ENCODE results near the gene ZXDC.

Gene ZXDC

DNA sequence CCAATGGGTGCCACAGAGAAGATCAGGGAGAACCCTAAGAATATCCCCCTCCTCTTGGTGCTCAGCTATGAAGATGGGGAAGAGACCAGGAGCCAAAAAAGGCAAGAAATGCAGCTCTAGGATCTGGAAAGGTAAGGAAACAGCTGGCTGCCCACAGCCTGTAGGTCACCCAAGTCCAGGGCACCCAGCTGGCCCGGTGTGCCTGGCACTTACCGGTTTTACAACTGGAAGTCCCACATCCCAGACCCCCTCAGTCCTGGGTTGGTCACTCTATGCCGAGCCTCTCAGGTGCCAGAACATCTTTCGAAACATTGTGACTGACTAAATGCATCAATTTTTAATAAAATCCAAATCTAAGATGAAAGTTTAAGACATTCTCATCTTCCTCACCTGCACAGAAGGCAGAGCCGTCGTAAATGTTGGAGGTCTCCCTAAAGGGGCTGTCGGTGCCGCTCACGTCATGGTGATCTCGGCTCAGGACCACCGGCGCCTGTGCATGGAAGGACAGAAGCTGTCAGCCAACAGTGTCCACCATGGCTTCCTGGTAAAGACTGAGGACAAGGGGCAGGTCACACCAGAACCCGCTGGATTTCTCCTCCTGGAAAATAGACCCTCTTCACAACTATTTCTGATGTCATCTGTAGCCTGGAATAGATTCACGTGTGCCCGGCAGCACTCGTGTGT is 13.3 kb upstream of the ZXDC start:
- DNase-seq (ENCODE audit: low spot score), result no peak

DNA sequence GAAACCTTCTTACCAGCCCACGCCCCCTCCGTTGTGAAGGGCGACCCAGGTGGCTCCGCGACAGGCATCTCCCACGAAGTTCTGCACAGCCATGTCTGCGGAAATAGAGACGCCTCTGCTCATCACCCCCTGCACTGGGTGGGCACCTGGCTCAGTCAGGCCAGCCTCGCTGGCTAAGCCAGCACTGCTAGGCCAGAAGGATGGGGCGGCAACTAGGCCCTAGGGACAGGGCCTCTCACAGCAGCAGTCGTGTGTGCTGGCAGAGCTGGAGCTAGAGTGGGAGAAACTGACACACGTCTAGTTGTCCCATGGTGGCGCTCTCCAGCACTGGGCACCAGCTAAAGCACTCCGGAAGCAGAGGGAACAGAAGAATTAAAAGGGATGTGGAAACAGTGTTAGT is 12.5 kb upstream of the ZXDC start:
- no peak for DNase-seq (ENCODE audit: low spot score)

DNA sequence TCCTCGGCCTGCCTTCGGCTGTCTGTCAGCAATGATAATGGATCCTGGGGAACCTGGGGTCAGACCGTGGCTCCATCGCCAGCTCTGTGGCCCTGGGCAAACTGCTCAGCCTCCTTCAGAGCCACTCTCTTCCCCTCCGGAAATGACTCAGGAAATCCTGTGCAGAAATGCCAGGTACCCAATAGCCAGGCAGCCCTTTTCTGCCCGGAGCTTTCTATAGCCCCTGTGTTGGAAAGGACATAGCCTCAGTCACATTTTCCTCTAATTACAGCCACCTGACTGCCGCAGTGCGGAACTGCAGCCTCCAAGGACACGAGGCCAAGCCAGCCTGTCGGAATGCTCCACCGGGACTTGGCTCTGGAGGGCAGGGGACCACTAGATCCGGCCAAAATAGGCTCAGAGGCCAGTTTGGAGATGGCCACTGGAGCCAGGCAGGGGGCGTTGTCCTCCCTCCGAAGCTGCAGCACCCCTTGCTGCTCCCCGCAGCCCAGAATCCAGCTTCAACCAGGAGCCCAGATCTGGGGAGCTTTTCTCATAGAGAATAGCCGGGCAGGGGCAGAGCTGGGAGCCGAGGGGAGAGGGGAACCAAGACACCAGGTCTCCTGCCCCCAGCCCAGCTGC is 11.6 kb upstream of the ZXDC start:
- peak; percentile 26 for DNase-seq (ENCODE audit: low spot score)

DNA sequence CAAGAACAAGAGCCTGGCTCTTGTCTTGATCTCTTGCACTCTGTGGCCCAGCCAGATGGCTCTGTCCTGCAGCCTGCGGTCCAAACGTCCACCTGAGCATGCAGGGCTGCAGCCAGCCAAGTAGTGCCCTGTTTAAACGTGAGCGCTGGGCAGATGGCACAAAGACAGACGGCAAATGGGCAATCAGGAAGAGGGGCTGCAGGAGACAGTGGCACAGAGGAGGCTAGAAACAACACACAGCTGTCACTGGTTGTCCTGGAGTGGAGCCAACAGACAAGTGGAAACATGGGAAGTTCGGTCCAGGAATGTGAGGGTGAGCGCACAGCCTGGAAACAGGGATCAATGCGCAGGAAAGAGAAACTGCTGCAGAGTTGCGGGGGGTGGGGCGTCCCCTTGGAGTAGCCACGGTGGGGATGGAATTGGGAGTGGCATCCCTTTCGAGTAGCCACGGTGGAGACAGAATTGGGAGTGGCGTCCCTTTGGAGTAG is 10.7 kb upstream of the ZXDC start:
- no peak for DNase-seq (ENCODE audit: low spot score)

DNA sequence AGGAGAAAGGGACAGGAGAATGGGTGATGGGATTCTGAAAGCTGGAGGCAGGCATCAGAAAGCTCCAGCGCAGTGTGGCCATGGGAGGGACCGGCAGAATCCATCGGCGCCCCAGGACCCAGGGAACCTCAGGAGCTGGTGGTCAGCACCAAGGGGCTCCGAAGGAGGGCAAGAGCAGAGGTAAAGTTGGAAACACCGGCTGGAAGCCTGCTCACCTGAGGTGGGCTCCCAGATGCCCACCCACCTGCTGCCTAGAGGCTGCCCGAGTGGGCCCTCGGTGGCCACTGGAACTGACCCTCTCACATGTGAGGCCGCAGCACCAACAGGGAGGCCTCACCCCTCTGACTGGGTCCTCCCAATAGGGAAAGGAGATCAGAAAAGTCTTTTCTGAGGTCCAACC is 10.3 kb upstream of the ZXDC start:
- DNase-seq (ENCODE audit: low spot score), result no peak

DNA sequence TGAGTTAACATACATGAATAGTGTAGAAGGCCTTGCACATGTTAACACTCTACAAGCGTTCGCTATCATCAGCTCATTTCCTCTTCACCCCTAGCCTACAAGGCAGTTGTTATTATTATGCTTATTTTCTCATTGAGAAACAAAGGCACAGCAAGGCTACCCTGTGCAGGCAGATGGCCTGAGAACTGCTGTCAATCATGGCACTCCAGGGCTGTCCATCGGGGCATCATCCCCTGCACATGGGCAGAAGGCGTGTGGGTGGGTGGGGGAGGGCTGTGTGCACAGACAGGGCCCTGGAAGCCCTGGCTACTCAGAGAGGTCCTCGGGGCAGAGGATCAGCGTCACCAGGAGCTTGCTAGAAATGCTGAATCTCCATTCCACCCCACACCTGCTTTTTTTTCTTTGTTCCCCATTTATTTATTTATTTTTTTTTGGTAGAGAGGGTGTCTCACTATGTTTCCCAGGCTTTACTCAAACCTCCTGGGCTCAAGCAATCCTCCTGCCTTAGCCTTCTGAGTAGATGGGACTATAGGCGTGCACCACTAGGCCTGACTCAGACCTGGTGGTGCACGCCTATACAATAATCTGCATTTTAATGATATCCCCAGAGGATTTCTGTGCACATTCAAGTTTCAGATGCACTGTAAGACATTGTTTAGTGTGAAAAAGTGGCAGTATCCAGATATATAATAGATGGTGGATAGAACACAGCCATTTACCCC is 9.6 kb upstream of the ZXDC start:
- no peak for DNase-seq (ENCODE audit: low spot score)

DNA sequence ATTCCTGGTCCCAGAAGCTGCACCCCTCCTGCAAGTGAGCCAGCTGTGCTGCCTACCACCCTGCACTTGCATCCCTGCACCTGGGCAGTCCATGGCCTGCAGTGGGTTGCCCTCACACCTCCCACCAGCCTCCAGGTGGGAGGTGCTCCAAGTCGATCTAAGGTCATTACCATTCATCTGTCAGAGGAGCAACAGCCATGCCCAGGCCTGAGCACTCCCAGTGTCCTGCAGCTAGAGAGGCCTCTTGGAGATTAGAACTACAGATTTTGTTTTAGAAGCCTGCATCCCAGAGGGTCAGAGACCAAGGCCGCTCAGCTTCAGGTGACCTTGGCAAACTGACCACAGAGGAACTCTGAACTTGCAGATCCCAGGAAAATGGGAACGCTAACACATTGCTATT is 9.0 kb upstream of the ZXDC start:
- no peak for DNase-seq (ENCODE audit: low spot score)

DNA sequence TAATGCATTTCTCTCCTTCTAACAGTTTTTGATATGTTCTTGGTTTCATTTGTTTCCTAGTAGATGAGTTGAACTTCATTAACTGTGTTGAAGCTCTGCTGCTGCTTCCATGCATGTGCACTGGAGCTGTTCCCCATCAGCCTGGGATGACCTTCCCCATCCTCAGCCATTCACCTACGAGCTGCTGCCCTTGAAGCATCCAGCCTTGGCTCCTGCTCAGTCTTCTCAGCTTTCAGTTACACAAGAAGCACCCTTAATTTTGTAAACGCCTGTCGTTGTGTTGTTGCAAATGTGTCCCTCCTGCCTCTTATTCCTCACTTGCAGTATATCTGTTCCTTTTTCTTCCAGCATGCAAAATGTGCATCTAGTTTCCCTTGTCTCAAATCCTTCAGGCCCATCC is 8.5 kb upstream of the ZXDC start:
- no peak for DNase-seq (ENCODE audit: low spot score)

DNA sequence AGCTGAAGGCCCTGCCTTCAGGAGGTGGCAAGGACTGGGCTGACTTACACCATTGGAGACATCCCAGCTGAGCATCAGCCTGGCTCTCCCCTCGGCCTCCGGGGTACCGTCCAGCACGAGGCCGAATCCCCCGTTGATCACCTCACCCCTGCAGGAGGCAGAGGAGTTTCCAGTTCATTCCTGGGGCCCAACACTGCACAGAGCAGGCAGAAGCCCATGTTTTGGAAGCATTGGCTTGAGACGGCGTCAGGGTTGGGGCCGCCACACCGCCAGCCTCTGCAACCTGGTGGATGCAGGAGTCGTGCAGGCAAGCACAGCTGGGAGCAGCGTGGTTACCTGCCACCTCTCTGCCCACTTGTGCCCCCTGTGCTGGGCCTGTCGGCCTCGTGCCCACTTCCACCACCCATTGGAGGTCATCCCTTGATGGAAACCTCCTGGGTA is 7.7 kb upstream of the ZXDC start:
- no peak for DNase-seq (ENCODE audit: low spot score)

DNA sequence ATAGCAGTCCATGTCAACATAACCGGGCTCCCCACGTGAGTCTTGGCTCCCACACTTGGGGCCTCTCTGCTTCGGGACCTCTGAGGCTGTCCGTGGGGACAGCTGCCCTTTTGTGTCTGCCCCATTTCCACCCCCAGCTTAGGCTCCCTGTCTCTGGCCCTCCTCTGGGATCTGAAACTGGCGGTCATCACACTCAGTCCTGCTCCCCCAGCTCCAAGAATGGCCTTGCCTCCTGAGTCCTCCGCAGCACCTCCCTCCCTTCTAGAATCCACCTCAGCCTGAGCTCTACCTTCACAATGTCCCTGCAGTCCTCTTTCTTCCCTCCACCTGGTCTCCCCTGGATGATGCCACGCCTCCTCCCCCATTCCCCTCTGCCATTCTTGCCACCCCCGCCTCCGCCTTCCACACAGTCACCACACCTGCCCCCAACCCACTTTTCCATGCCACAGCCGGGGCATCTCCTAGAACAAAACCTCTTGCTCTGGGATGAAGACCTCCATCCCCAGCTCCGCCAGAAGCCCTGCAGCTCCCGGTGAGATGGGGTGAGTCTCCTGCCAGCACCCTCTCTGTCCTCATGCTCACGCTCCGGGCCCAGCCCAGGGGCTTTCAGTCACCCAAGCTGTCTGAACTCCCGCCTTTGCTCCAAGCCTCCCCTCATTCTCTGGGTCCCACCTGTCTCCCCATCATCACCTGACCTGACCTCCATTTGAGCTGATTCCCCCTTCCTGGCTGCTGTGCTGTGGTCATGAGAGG is 7.0 kb upstream of the ZXDC start:
- no peak for DNase-seq (ENCODE audit: low spot score)

DNA sequence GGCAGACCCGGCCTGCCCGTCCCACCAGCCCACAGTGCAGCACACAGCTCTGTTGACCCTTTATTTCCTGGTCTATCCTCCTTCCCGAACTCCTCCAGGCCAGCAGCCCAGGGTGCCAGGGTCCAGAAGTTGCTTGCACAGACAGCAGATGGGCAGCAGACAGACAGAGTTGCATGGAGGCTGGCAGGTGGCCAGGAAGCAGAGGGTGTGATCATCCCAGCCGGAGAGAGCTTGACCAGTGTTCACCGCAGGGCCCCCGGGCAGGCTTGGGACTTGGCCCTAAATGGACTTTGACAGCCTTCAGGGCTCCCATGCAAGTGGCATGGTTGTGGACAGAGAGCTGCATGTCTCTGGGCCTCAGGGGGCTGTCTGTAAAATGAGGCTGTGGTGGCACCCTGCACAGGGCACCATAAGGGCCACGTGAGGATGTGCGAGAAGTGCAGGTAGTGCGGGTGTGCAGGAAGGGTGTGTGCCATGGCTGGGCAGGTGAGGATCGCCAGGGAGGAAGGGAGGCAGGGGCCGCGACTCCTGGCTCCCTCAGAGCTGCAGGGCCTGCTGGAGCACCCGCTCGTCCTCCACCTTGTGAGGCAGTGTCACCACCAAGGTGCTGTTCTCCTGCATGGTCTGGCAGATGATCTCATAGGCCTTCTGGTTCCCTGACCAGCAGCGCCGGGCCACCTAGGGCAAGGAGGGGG is 6.3 kb upstream of the ZXDC start:
- DNase-seq (ENCODE audit: low spot score), result peak; percentile 40

DNA sequence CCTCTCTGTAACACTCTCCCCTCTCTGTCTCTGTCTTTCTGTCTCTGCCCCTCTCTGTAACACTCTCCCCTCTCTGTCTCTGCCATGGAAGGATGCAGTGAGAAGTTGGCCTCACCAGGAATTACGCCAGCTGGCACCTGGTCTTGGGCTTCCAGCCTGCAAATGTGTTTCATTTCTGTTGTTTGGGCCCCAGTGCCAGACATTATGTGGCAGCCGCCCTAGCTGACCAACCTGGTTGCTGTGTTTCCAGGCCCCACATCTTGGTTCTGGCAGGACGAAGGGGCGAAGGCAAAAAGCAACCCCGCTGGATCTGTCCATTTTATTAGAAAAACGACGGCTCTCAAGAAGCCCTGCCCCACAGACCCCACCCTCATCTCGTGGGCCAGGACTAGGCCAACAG is 5.2 kb upstream of the ZXDC start:
- DNase-seq (ENCODE audit: low spot score), result no peak

DNA sequence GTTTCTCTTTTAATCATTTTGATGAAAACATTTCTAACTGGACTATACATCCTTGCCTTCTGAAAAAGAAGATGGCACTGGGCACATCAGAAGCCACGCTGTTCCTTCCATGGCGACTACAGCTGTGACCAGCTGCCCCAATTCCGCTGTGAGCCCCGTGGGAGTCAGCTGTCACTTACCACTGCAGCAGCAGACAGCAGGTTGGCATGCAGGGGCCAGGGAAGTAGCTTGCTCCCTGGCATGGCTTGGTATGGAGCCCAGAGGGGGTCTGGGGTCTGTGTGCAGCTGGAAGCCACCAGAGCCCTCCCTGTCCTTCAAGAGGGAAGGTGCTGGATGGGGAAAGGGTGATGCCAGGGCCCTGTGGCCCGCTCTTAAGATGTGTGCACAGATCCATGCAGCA is 4.5 kb upstream of the ZXDC start:
- DNase-seq (ENCODE audit: low spot score), result no peak

DNA sequence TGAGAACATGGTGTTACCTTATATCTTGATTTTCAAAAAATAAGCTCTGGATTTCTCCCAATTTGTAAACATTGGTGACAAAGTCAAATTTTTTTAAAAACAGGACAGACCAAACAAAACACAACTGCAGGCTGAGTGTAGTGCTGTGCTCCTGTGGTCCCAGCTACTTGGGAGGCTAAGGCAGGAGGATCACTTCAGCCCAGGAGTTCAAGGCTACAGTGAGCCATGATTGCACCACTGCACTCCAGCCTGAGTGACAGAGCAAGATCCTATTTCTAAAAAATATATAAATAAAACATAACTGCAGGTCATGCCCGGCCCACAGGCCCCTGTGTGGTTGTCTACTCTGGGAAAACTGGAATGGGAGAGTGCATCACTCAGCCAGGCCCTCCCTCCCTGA is 4.0 kb upstream of the ZXDC start:
- DNase-seq (ENCODE audit: low spot score), result no peak

DNA sequence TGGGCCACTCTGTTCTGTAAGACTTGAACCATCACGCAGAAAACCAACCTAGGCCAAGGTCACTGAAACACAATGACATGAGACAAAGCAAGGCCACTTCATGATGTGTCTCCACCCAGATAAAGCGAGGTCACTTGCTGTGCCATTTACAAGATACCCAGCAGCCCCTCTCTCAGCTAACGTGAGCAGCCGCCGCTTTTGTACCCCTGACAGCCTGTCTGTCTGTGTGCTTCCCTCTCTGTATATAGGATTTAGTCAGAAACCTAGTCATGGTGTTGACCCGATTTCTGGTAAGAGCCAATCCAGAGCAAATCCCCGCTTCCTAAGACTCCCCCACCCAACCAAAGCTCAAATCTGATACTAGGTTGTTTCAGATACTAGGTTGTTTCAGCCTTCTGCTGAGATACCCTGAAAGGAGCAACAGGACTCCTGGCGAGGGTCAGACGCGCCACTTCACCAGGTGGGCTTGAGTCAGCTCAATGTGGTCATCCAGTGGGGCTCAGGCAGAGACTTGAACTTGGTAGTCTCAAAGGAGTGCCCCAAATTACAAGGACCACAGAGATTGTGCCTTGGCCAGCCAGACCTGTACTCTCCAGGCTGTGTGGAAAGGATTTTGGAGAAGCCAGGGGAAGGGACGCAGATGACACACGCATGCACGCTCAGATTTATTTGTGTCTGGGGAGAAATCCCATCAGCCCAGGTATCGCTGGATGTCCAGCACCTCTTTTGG is 3.1 kb upstream of the ZXDC start:
- DNase-seq (ENCODE audit: low spot score), result no peak

DNA sequence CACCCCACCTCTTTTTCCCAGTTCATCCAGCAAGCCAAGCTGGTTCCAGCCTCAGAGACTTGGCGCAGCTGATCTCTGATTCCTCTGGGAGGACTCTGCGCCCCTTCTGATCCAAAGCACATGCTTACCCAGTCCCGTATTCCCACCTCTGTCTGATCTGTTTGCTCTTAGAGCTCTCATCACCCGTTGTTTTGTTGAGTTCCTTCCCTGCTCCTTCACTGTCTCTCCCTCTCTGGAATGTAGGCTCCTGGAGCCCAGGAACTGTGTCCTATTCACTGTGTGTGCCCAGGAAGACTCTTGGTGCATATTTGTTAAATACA is 1.3 kb upstream of the ZXDC start:
- DNase-seq (ENCODE audit: low spot score), result no peak

DNA sequence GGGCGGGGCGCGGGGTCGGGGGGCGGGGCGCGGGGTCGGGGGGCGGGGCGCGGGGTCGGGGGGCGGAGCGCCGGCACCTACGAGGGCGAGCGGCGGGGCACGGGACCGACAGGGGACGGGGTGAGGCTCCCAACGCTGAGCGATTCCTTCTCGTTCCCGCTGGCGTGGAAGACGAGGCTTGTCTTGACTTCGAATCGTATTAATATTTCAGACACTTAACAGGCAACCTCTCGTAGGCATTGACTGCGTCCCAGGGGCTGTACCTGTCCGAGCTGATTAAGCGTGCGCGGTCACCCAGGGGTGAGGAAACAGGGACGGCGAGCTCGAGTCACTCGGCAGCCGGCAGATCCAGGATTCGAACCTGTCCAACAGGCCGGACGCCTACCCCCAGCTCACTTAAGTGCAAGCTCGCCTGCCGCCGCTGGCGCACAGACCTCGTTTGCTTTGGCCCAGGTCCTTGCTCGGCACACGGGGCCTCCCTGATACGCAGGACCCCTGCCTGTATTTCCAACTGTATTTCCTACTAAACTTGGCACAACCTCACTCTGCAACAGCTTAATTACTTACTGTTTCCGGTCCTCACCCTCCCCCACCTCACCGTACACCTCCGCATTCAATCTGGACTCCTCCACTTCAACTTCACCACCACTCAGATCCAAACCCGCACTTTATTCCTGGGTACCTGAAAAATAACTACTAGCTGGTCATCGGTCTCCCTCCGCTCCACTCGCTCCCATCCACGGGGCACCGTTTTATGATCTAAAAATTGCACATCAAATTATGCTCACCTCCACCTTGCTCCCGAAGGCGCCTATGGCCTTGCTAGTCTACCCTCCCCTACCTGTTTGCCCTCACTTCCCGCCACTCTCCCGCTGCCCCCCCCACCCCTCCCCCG is 722 bp upstream of the ZXDC start:
- no peak for DNase-seq (ENCODE audit: low spot score)

DNA sequence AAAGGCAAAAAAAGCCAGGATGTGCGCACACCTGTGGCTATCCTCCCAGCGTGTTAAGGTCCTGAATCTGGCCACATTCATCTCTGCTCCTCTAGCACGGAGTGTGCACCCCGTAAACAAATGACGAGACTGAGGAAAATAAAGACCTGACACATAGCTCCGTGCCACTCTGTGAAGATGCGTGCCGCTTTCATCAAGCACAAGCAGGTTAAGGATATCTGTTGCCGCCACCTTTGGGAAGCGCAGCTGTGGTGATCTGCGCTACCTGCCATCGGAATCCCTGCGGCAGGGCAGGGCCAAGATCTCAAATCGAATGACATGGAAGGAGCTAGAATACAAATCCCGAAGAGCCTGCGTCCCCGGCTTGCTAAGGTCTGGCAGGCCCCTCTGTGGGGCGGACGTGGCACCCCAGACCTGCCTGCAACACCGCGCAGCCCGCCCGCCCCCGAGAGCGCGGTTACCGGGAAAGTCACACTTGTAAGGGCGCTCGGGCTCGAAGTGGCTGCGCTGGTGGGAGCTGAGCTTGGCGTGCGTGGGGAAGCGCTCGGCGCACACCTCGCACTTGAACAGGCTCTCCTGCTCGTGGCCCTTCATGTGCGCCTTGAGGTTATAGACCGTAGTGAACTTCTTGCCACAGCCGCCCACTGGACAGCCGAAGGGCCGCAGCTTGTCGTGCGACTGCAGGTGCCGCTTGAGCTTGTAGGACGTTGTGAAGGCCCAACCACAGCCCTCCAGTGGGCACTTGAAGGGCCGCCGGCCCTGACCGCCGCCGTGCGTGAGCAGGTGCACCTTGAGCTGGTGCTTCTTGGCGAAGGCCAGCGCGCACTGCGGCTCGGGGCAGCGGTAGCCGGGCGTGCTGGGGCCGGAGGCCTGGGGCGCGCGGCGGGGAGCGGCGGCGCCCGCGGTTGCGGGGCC is 936 bp downstream of the ZXDC start:
- peak; percentile 28 for DNase-seq (ENCODE audit: low spot score)
